22Rv1 (cell line): ENCODE measurements around the gene HOXB13.

Experiments used
- H3K27ac ChIP-seq: fragments of 450-650 bp; 2 replicates; pipeline ENCODE4 v1.5.1; 2017
- CTCF ChIP-seq: fragments of 450-650 bp; IDR thresholded peaks from 2 replicates; pipeline ENCODE4 v1.5.1; 2017; ENCODE audit warnings: mild to moderate bottlenecking
- ZFX ChIP-seq: fragments of 450-650 bp; IDR thresholded peaks from 2 replicates; pipeline ENCODE4 v1.6.1; 2017; ENCODE audit warnings: antibody characterized with exemption, borderline replicate concordance

Gene HOXB13

GRCh38 chr17:48761114-48761513 lies 32.6 kb upstream of the HOXB13 start:
- H3K27ac ChIP-seq, result peak overlapping the region; percentile 99
- TF ChIP-seq ZFX (no peak), CTCF (no peak)

DNA sequence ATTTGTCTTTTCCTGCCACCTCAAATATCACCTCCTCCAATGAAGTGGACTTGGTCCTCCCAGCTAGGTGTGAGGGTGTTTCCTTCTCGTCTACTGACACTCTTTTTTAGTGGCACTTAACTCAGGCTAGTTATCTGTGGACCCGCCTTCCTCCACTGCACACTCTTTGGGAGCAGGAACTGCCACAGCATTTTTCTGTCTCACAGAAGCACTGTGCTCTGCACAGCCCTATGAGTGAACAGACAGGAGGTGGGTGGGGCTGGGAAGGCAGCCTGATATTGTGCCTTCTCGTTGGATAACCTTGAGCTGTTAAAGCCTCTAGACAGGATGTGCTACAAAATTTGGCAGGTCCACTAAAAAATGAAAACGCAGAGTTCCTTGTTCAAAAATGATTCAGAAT lies 31.9 kb upstream of the HOXB13 start:
- H3K27ac ChIP-seq, result peak overlapping the region; percentile 99
- TF ChIP-seq CTCF, result no peak
- no peak for TF ChIP-seq ZFX

- peak overlapping the region; percentile 99 for H3K27ac ChIP-seq
- no peak for TF ChIP-seq CTCF
- no peak for TF ChIP-seq ZFX
Observed at GRCh38 chr17:48759288-48759687, 30.7 kb upstream of the HOXB13 start.

- H3K27ac ChIP-seq, result peak overlapping the region; percentile 99
- TF ChIP-seq ZFX (no peak), CTCF (no peak)
Observed at GRCh38 chr17:48757524-48757961, 29.0 kb upstream of the HOXB13 start.

DNA sequence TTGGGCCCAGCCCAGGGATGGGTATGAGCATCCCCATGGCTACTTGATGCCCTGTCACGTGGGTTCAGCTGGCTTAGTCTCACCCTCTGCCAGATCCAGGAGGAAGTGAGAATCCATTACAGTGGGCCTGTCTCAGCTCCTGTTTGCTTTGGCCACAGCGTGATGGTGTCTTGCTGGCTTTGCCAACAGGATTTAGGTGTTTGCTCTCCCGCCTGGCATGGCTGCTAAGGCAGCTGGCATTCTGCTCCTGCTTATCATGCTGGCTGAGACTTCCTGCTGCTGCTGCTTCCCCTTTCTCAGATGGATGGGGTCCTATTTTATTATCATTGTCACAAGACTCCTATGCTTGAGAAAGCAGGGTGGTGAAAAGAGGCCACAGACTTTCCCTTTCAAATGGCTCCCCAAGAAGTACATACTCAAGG lies 28.3 kb upstream of the HOXB13 start:
- peak overlapping the region; percentile 99 for H3K27ac ChIP-seq
- TF ChIP-seq CTCF, result no peak
- TF ChIP-seq ZFX, result no peak

GRCh38 chr17:48755356-48755755 lies 26.8 kb upstream of the HOXB13 start:
- H3K27ac ChIP-seq, result no peak overlapping the region
- TF ChIP-seq ZFX (no peak), CTCF (no peak)

DNA sequence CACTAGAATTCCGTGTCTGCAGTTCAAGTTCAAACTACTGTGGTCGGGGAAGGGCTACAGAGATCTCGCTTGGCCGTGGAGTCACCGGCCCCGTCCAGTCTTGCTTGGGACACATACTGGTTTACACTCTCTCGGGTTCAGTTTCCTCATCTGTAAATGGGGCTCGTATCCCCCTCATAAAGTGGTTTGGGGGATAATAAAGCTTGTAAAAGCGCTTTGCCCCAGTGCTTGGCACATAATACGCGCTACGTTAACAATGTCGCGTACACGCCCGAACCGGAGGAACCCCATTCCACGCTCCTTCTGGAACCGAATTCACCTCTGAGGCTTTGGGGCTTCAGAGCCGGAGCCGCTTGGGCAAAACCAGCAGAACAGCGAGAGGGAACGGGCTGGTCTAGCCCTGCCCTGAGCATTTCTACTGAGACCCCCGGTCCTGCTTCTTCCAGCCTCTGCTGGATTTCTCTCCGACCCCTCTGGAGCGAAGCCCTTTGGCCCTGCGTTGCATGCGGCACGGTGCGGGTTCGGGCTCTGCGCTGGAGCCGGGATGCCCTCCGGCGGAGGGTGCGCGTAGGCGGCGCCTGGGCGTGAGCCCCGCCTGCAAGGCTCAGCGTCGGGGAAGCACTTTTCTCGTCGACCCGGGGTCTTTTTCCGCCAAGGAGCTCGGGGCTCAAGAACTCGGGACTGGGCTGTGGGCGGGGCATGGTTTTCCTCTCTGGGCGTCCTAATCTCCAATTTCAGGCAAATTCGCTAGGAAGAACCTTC lies 26.1 kb upstream of the HOXB13 start:
- H3K27ac ChIP-seq, result peak overlapping the region; percentile 40
- TF ChIP-seq ZFX (no peak), CTCF (no peak)
